Gastrocnemius medialis (tissue), 4 donors: ENCODE results near the gene NOTCH1.

Experiments
- POLR2A ChIP-seq, 2 donors: fragments of 450-650 bp; IDR thresholded peaks; one replicate each; pipeline ENCODE4 v1.6.1; 2017; ENCODE audit warnings: antibody characterized with exemption in 2 of 2, mild to moderate bottlenecking in 2 of 2, moderate library complexity in 2 of 2
- TF ChIP-seq, protein P1 (sequence below), 5 experiments: fragments of 450-650 bp in 3 of 5; fragments of 200-600 bp in 2 of 5; sonication (generic) in 2 of 5; IDR thresholded peaks in 4 of 5; conservative IDR thresholded peaks in 1 of 5; 1 replicate in 4 of 5; 2 replicates in 1 of 5; pipeline ENCODE4 v1.5.1; 2016 to 2019; ENCODE audit warnings: antibody characterized with exemption in 5 of 5, mild to moderate bottlenecking in 3 of 5, moderate library complexity in 3 of 5

DNA sequence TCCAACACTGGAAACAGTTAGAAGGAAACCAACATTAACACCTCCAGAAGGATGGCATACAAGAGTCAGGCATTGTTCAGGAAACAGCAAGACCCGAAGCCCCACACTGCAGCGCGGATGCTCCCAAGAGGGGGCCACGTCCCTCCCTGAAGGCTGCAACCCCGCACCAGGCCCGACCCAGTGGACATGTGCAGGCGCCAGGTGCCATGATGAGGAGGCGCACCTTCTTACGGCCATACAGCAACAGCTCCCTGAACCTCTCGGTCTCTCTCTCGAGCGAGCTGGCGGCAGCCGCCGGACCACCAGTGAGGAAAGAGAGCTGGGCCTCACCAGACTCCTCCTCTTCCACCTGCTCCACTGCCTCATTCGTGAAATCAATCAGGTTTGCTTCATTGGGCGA lies 83.2 kb downstream of the NOTCH1 start:
- TF ChIP-seq, protein P1, sequence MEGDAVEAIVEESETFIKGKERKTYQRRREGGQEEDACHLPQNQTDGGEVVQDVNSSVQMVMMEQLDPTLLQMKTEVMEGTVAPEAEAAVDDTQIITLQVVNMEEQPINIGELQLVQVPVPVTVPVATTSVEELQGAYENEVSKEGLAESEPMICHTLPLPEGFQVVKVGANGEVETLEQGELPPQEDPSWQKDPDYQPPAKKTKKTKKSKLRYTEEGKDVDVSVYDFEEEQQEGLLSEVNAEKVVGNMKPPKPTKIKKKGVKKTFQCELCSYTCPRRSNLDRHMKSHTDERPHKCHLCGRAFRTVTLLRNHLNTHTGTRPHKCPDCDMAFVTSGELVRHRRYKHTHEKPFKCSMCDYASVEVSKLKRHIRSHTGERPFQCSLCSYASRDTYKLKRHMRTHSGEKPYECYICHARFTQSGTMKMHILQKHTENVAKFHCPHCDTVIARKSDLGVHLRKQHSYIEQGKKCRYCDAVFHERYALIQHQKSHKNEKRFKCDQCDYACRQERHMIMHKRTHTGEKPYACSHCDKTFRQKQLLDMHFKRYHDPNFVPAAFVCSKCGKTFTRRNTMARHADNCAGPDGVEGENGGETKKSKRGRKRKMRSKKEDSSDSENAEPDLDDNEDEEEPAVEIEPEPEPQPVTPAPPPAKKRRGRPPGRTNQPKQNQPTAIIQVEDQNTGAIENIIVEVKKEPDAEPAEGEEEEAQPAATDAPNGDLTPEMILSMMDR (IDR thresholded peaks at IDR 0.05 in 4 of 5, conservative IDR thresholded peaks at IDR 0.05 in 1 of 5): no peak
- no peak for TF ChIP-seq POLR2A (IDR thresholded peaks at IDR 0.05)
